H4 (cell line): ENCODE results near the gene ABCC11. TPM values are rescaled to one million over a fixed set of nuclear protein-coding genes. Genes with fewer than 3 reads are reported as not detected.
"Not testable (repeated sequence)": the region's sequence is repeated elsewhere in the genome, so short reads cannot be mapped to it uniquely, and the experiment has no call there.

Source experiments
- DNase-seq: peaks from one replicate; pipeline ENCODE4 v3.0.0-alpha.2; 2015; ENCODE audit warnings: low spot score
- total RNA-seq: library from RNA; depleted of rRNA; stranded (reverse); fragments of >200 nt; shearing (Covaris generic); gene quantifications from 2 replicates; pipeline ENCODE4 v1.2.3, GENCODE V29; 2014

Gene ABCC11
- total RNA-seq, 1 experiment from 2014 or later = 0.02 TPM

GRCh38 chr16:48203974-48204824, 43.1 kb downstream of the ABCC11 start:
- DNase-seq = no peak

- no peak for DNase-seq
Measured at GRCh38 chr16:48201515-48202201, 45.7 kb downstream of the ABCC11 start.

- DNase-seq = no peak
Measured at GRCh38 chr16:48197294-48197693, 50.0 kb downstream of the ABCC11 start.

DNA sequence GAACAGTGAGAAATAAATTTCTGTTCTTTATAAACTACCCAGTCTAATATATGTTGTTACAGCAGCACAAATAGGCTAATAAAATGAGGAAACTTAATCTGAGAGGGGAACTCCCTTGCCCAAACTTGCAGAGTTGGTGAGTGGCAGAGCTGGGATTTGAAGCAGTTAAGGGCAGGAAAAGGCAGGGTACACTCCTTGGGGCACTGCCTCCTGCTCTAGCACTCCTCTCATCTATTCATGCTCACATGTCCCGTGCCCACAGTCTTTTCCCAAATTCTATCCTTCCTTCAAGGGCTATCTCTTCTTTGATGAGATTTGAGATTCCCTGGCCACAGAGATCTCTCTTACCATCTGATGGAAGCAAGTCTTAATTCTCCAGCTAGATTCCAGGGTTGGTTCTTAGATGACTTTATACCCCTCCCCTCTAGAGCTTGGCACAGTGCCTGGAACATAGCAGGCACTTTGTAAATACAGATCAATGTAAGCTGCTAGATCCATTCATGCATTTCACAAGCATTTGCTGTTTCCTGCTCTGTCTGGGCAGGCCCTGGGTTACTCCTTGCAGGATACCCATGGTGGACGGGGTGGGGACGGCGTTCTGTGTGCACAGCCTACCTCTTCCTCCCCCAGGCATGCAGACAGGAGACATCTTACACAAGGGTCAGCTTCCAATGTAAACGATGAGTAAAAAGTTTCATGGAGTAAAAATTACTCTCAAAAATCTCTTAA, 52.3 kb downstream of the ABCC11 start:
- peak; percentile 26 for DNase-seq

DNA sequence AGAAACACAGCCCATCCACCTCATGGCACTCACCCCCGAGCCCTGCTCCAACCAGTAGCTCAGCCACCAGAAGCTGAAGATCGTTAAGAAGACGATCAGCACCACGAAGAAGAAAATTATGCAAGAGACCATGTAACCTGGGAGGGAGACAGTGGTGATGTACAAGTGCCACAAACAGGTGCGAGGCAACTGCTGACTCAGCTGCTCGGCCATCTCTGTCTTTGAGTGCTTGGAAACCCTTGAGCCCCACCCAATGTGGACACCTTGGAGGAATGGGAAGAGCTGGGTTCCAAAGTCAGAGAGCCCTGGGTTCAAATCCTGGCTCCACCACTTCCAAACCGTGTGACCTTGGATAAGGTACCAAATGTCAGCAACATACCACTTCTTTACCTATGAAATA, 53.5 kb downstream of the ABCC11 start:
- no peak for DNase-seq

DNA sequence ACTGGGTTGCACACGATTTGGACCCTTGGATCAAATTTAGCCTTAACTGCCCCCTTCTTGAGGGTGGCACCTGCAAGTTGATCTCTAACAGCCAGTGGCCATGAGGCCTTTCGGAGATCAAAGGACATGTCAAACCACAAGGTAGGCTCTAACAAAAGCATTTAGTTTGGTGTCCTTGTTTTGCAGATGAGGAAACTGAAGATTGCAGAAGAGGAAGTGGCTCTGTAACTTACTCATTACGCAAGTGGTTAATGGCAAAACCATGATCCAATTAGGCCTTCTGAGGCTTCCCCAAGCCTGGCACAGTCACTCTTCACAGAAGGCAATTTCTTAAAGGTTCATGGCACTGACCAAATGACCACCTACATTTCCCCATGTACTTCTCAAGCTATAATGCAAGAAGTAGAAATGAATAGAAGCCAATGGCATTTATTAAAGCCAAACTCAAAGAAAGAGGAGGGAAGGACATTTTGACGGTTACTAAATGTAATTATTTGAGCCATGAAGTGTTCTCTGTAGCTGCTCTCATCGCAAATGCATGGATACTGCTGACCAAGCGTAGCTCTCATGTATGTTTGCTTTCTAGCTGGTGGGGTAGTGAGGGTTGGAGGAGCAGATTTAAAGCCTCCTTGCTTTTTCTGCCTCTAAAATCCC, 58.8 kb downstream of the ABCC11 start:
- no peak for DNase-seq

- no peak for DNase-seq
Measured at GRCh38 chr16:48187779-48188178, 59.6 kb downstream of the ABCC11 start.

GRCh38 chr16:48184681-48185080, 62.7 kb downstream of the ABCC11 start:
- no peak for DNase-seq

DNA sequence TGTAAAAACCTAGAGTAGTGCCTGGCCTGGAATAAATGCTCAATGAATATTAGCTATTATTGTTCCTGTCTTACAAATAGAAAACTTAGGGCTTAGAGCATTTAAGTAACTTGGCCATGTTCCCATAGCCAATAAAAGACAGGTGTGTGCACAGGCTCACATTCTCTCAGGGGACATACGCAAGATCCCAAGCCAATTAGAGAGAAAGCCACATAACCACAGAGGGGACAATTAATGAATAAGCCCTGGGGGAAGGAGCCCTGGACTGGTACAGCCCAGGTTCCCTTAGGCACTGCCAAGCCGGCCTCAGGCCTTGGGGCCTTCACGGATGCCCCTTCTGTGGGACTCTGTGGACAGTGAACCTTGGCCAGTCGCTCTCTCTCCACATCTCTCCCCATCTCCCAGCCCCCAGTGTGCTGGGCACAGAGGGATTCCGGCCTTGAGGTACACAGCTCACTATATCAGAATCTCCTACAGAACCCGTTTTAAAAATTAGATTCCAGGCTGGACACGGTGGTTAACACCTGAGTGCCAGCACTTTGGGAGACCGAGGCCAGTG, 64.3 kb downstream of the ABCC11 start:
- no peak for DNase-seq

DNA sequence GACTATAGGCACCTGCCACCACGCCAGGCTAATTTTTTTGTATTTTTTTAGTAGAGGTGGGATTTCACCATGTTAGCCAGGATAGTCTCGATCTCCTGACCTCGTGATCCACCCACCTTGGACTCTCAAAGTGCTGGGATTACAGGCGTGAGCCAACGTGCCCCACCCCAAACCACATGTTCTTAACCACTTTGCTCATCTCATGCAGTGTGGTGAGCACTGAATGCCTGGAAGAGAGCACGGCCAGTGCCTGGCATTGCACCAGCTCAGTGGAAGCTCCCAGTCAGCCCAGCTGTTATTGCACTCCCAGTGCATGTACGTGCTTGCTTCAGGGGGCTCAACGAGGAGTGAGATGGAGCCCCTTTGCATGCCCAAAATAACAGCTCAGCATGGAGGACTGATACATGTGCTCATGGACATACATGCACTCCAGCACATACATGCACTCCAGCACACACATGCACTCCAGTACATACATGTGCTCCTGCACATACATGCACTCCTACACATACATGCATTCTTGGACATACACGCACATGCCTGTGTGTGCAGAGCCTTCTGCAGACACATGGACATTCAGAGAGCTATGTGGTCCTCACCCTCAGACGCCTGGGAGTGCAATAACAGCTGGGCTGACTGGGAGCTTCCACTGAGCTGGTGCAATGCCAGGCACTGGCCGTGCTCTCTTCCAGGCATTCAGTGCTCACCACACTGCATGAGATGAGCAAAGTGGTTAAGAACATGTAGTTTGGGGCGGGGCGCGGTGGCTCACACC, 65.4 kb downstream of the ABCC11 start:
- not testable (repeated sequence) for DNase-seq

DNA sequence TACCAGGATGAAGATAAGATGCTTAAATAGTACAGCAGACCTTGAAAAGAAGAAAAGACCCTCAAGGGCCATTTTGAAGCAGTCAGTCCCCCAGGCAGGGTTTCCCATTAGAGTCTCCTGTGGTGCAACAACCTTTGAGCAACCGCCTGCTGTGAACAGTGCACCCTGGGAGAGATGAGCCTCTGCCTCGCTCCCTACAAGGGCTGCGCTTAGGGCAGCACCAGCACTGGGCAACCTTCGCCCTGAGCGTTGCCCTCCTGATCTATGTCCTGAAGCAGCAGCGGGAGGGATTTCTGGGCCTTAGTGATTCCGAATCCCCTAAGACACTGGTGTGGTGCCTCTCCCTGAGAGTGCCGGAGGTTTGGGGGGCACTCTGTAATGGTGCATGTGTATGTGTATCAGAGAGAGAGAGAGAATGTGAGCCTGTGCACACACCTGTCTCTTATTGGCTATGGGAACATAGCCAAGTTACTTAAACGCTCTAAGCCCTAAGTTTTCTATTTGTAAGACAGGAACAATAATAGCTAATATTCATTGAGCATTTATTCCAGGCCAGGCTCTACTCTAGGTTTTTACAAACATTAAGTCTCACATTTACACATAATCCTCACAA, 66.4 kb downstream of the ABCC11 start:
- no peak for DNase-seq

DNA sequence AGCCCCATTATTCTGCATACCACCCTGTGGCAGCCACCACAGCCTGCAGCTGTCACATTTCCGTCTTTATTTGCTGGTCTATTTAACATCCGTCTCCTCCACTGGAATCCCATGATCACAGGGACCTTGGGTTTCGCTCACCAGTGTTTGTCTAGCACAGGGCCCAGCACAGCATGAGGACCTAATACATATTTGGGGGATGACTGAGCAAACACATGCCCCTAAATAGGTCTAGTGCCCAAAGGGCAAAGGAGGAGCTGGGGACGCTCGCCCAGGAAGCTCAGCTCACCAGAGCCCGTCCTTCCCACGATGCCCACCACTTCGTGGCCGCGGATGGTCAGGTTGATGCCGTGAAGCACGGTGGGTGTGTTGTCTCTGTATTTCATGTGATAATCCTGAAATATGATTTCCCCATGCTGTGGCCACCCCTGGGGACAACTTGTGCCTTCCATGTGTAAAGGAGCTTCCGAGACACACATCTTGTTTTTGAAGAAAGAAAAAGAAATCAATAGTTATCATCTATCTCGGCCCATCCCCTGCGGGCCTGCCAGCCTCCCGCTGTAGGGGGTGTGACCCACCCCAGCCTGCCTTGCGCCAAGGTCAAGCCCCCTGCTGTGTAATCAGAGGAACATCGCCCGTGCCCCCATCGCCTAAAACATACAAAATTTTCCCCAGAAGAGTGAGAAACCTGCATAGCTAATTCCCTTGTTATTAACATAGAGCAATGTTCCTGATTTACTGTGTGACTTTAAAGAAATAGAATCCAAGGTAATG, 70.5 kb downstream of the ABCC11 start:
- DNase-seq = no peak

- no peak for DNase-seq
Measured at GRCh38 chr16:48173889-48174288, 73.5 kb downstream of the ABCC11 start.

- no peak for DNase-seq
Measured at GRCh38 chr16:48172682-48173081, 74.7 kb downstream of the ABCC11 start.

DNA sequence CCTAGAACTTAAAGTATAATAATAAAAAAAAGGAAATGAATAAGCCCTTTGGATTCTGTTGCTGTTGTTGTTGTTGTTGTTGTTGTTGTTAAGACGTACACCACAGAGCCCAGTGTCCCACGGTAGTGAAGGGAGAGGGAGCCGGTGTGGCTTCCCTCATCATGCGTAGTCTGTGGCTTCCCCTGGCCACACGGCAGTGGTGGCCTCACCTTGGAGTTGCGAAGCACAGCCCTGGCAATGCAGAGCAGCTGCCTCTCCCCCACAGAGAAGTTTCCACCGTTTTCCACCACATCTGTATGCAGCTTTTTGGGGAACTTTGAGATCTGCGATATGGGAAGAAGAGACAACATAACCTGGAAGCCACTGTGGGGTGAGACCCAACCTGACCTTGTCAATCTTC, 77.4 kb downstream of the ABCC11 start:
- no peak for DNase-seq

DNA sequence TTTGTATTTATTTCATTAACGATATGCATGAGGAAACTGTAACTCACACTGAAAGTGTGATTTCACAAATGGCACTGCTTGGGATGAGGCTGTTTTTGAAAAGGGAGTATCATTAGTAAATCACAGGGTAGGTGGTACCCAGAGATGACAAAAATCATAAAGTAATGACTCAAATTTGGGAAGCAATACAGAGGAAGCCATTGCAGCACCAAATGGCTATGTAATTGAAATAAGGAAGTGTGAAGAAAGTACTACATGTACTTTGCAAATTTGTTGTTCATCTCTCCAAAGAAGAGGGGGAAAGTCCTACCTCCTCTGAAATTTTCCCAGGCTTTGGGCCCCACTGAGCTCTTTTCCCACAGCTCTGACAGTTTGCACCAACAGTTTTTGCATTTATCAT, 79.3 kb downstream of the ABCC11 start:
- DNase-seq = no peak

DNA sequence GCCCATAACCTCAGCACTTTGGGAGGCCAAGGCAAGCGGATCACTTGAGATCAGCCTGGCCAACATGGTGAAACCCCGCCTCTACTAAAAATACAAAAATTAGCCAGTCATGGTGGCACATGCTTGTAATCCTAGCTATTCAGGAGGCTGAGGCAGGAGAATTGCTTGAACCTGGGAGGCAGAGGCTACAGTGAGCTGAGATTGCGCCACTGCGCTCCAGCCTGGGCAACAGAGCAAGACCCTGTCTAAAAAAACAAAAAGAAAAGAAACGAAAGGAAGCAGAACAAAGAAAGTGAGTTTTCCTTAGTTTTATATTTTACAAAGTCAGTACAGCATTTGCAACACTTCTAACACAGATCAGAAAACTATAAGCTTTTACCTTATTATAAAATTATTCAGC, 80.7 kb downstream of the ABCC11 start:
- not testable (repeated sequence) for DNase-seq

DNA sequence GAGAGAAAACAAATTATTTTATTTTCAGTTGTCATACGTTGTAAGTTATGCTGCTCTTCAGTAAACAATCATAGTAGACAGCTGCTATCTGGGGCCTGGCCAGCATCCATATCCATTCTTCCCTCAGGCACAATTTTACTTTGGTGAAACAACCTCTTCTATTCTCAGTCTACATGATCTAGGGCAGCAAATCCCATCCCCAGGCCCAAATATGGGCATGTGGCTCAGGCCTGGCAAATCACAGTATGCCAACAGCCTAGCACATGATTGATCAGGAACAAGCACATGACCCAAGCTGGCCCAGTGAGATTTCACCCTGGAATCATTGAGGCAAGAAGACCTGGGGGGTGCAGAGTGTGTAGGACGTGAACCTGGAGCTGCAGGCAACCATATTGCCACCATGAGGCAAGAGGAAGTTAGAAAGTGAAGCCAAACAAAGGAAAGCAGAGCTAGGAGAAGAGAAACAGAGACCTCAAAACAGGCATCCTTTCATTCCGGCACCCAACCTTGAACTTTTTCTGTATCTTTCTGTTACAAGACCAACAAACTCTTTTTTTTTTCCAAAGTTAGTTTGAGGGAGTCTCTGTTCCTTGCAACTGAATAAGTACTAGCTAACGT, 81.3 kb downstream of the ABCC11 start:
- DNase-seq = peak; percentile 53
